Measurements from ENCODE around the gene NELL2.
"Not testable (repeated sequence)": the region's sequence is repeated elsewhere in the genome, so short reads cannot be mapped to it uniquely, and the experiment has no call there.

Gene NELL2

GRCh38 chr12:44689587-44689986 is 186.5 kb downstream of the NELL2 start:
- no peak for DNase-seq (ENCODE audit: low spot score)
- TF ChIP-seq CTCF (IDR thresholded peaks at IDR 0.05; ENCODE audit: extremely low read depth, missing control alignments): no peak

- DNase-seq (ENCODE audit: low spot score): not testable (repeated sequence)
Measured at GRCh38 chr12:44686821-44687432, 189.2 kb downstream of the NELL2 start.

- DNase-seq (ENCODE audit: low spot score): no peak
- TF ChIP-seq CTCF (IDR thresholded peaks at IDR 0.05; ENCODE audit: extremely low read depth, missing control alignments): no peak
Measured at GRCh38 chr12:44677724-44678123, 198.4 kb downstream of the NELL2 start.

GRCh38 chr12:44674875-44675274 is 201.2 kb downstream of the NELL2 start:
- no peak for TF ChIP-seq CTCF (IDR thresholded peaks at IDR 0.05; ENCODE audit: extremely low read depth, missing control alignments)
- no peak for DNase-seq (ENCODE audit: low spot score)

- no peak for TF ChIP-seq CTCF (IDR thresholded peaks at IDR 0.05; ENCODE audit: extremely low read depth, missing control alignments)
- no peak for DNase-seq (ENCODE audit: low spot score)
Measured at GRCh38 chr12:44673811-44674210, 202.3 kb downstream of the NELL2 start.

GRCh38 chr12:44672042-44672441 is 204.1 kb downstream of the NELL2 start:
- TF ChIP-seq CTCF (IDR thresholded peaks at IDR 0.05; ENCODE audit: extremely low read depth, missing control alignments): no peak

GRCh38 chr12:44668443-44668842 is 207.7 kb downstream of the NELL2 start:
- no peak for TF ChIP-seq CTCF (IDR thresholded peaks at IDR 0.05; ENCODE audit: extremely low read depth, missing control alignments)

More at GRCh38 chr12:44672042-44672441, 204.1 kb downstream of the NELL2 start:
- DNase-seq (ENCODE audit: low spot score): no peak

GRCh38 chr12:44667461-44667860 is 208.7 kb downstream of the NELL2 start:
- DNase-seq (ENCODE audit: low spot score): no peak
- TF ChIP-seq CTCF (IDR thresholded peaks at IDR 0.05; ENCODE audit: extremely low read depth, missing control alignments): no peak

More at GRCh38 chr12:44668443-44668842, 207.7 kb downstream of the NELL2 start:
- no peak for DNase-seq (ENCODE audit: low spot score)
